A549 (cell line): Measurements from ENCODE around the gene CHRDL1. TPM values are rescaled to one million over a fixed set of nuclear protein-coding genes. Genes with fewer than 3 reads are reported as not detected.

Source experiments
- ATAC-seq, 2 experiments: fragments of 200-7000 bp in 1 of 2; fragments of >200 bp in 1 of 2; cut with Nextera tagmentation in 1 of 2; cut with Tn5 transposase in 1 of 2; 3 replicates each; pipeline versions ENCODE4 v1.8.0 to v1.9.1; 2018 to 2020; ENCODE audit warnings: mild to moderate bottlenecking in 1 of 2, moderate library complexity in 1 of 2
- CTCF ChIA-PET: fragments of 300-600 bp; sonication (Branson Sonifier 250); formaldehyde crosslinking; extraction: SDS; loops from one replicate; lab custom pipeline; 2021; ENCODE audit warnings: antibody characterized with exemption, inconsistent platforms; lab: Yijun Ruan, JAX
- POLR2A ChIA-PET: fragments of 350-600 bp; formaldehyde crosslinking; extraction: SDS; loops from one replicate; lab custom pipeline; 2021; ENCODE audit warnings: antibody characterized with exemption, inconsistent platforms; lab: Yijun Ruan, JAX
- DNase-seq, 2 experiments: peaks; one replicate each; pipeline versions ENCODE4 v3.0.0 to v3.0.0-alpha.2; 2011 to 2016; ENCODE audit warnings: low read depth in 1 of 2, low spot score in 1 of 2
- FAIRE-seq: peaks from 2 replicates; lab custom pipeline; 2011; peaks lifted over from hg19 to GRCh38; lab: Jason Lieb, UNC
- H3K27ac ChIP-seq, 2 experiments: fragments of >200 bp; sonication (Bioruptor Twin); formaldehyde crosslinking; 3 replicates each; pipeline ENCODE4 v1.5.1; 2016 to 2017
- H3K4me1 ChIP-seq: fragments of >200 bp; sonication (Bioruptor Twin); formaldehyde crosslinking; 3 replicates; pipeline ENCODE4 v1.6.1; 2016
- H3K4me2 ChIP-seq: fragments of >200 bp; sonication (Bioruptor Twin); formaldehyde crosslinking; 3 replicates; pipeline ENCODE4 v1.6.1; 2016
- H3K4me3 ChIP-seq: fragments of >200 bp; sonication (Bioruptor Twin); formaldehyde crosslinking; 3 replicates; pipeline ENCODE4 v1.5.1; 2016
- H3K9me3 ChIP-seq: fragments of >200 bp; sonication (Bioruptor Twin); formaldehyde crosslinking; 3 replicates; pipeline ENCODE4 v1.6.1; 2016
- BCL3 ChIP-seq: fragments of >200 bp; sonication (Bioruptor Twin); formaldehyde crosslinking; IDR thresholded peaks from 3 replicates; pipeline ENCODE4 v1.6.1; 2016
- CEBPB ChIP-seq, 2 experiments: fragments of >200 bp in 1 of 2; sonication (Bioruptor Twin) in 1 of 2; formaldehyde crosslinking in 1 of 2; IDR thresholded peaks; 2 replicates each; pipeline ENCODE4 v1.6.1; 2012 to 2016
- EHMT2 ChIP-seq: fragments of 200-600 bp; sonication (generic); IDR thresholded peaks from 2 replicates; pipeline ENCODE4 v1.6.1; 2016; ENCODE audit warnings: antibody characterized with exemption, low read depth, mild to moderate bottlenecking, moderate library complexity
- EP300 ChIP-seq, 2 experiments: fragments of >200 bp; sonication (Bioruptor Twin); formaldehyde crosslinking; IDR thresholded peaks; 2 replicates in 1 of 2; 3 replicates in 1 of 2; pipeline ENCODE4 v1.6.1; 2016 to 2017
- FOSL2 ChIP-seq, 2 experiments: fragments of 450-650 bp in 1 of 2; fragments of >200 bp in 1 of 2; sonication (Bioruptor Twin) in 1 of 2; formaldehyde crosslinking; IDR thresholded peaks; 2 replicates each; pipeline versions ENCODE4 v1.5.0 to v1.6.1; 2016 to 2020; ENCODE audit warnings: mild to moderate bottlenecking in 1 of 2, moderate library complexity in 1 of 2
- HDAC2 ChIP-seq: fragments of 200-600 bp; sonication (generic); IDR thresholded peaks from 2 replicates; pipeline ENCODE4 v1.6.1; 2016
- HES2 ChIP-seq: fragments of >200 bp; sonication (Bioruptor Twin); formaldehyde crosslinking; IDR thresholded peaks from 2 replicates; pipeline ENCODE4 v1.6.1; 2016
- HMGXB4 ChIP-seq: fragments of 250-450 bp; sonication (Bioruptor Pico); IDR thresholded peaks from 2 replicates; pipeline ENCODE4 v1.5.0; 2021; ENCODE audit warnings: mild to moderate bottlenecking, moderate library complexity, borderline replicate concordance
- JUN ChIP-seq, 2 experiments: fragments of >200 bp; sonication (Bioruptor Twin); formaldehyde crosslinking; IDR thresholded peaks; 2 replicates in 1 of 2; 3 replicates in 1 of 2; pipeline ENCODE4 v1.6.1; 2016 to 2017
- JUNB ChIP-seq: fragments of >200 bp; sonication (Bioruptor Twin); formaldehyde crosslinking; IDR thresholded peaks from 2 replicates; pipeline ENCODE4 v1.6.1; 2016
- KDM5A ChIP-seq: fragments of 200-600 bp; sonication (generic); IDR thresholded peaks from 2 replicates; pipeline ENCODE4 v1.6.1; 2016; ENCODE audit warnings: antibody characterized with exemption, mild to moderate bottlenecking
- MAX ChIP-seq: IDR thresholded peaks from 2 replicates; pipeline ENCODE4 v1.6.1; 2012
- MAZ ChIP-seq: fragments of 150-350 bp; IDR thresholded peaks from 2 replicates; pipeline ENCODE4 v1.6.1; 2014; ENCODE audit warnings: antibody characterized with exemption, low read depth, low read length, borderline replicate concordance
- MYC ChIP-seq: IDR thresholded peaks from 2 replicates; pipeline ENCODE4 v1.6.1; 2012; ENCODE audit warnings: mild to moderate bottlenecking, inconsistent platforms, low read length, improper control_type of control experiment, borderline replicate concordance
- NFE2L2 ChIP-seq: fragments of 150-350 bp; conservative IDR thresholded peaks from 2 replicates; pipeline ENCODE4 v1.6.1; 2014; ENCODE audit warnings: low read length
- PHF8 ChIP-seq: fragments of 200-600 bp; sonication (generic); IDR thresholded peaks from 2 replicates; pipeline ENCODE4 v1.6.1; 2016; ENCODE audit warnings: low read depth, mild to moderate bottlenecking, antibody characterized with exemption, moderate library complexity, borderline replicate concordance
- RAD21 ChIP-seq, 2 experiments: fragments of >200 bp in 1 of 2; sonication (Bioruptor Twin) in 1 of 2; formaldehyde crosslinking in 1 of 2; IDR thresholded peaks in 1 of 2; conservative IDR thresholded peaks in 1 of 2; 2 replicates in 1 of 2; 3 replicates in 1 of 2; pipeline ENCODE4 v1.6.1; 2012 to 2018; ENCODE audit warnings: inconsistent platforms in 1 of 2
- RCOR1 ChIP-seq: fragments of 150-350 bp; IDR thresholded peaks from 2 replicates; pipeline ENCODE4 v1.6.1; 2014; ENCODE audit warnings: antibody characterized with exemption, low read length, low read depth
- REST ChIP-seq: fragments of 200-600 bp; sonication (generic); IDR thresholded peaks from 2 replicates; pipeline ENCODE4 v1.6.1; 2016; ENCODE audit warnings: antibody characterized with exemption, mild to moderate bottlenecking, moderate library complexity
- SMC3 ChIP-seq: fragments of >200 bp; sonication (Bioruptor Twin); formaldehyde crosslinking; IDR thresholded peaks from 3 replicates; pipeline ENCODE4 v1.6.1; 2018; ENCODE audit warnings: inconsistent platforms
- TP53 ChIP-seq: fragments of 250-450 bp; sonication (Bioruptor Pico); IDR thresholded peaks from 2 replicates; pipeline ENCODE4 v1.5.0; 2021; ENCODE audit warnings: mild to moderate bottlenecking, moderate library complexity
- ZFP36 ChIP-seq: fragments of 450-650 bp; IDR thresholded peaks from 2 replicates; pipeline ENCODE4 v1.6.1; 2014; ENCODE audit warnings: borderline replicate concordance; ENCODE audit not compliant: partially characterized antibody
- WGBS: methylation state at CpG from one replicate; pipeline ENCODE4 v1.1.6; 2017; ENCODE audit errors: missing lambda C conversion rate; 5-methylcytosine and 5-hydroxymethylcytosine counted together
- polyA plus RNA-seq, 4 experiments: library from polyadenylated mRNA; depleted of rRNA in 3 of 4; stranded (reverse); fragments of >200 nt; fragmentation: RNase III in 1 of 4; extraction: RNeasy Plus Mini Kit Qiagen cat#74134 plus additional on column Dnase treatment in 1 of 4; gene quantifications; 2 replicates in 3 of 4; 3 replicates in 1 of 4; pipeline ENCODE4 v1.2.3, GENCODE V29; 2011 to 2017

The CHRDL1 gene
- polyA plus RNA-seq, 2 of the 4 experiments (the other 2 are of a cell fraction), result not detected

- TF ChIP-seq KDM5A, result no peak
Observed at GRCh38 chrX:110713666-110714065, 82.0 kb downstream of the CHRDL1 start (continued).

- no peak for TF ChIP-seq EP300 (IDR thresholded peaks at IDR 0.05)
- no peak for TF ChIP-seq PHF8
- TF ChIP-seq TP53 (CRISPR knock-in tag), result no peak
- no peak for TF ChIP-seq MYC
- TF ChIP-seq RCOR1, result no peak
- no peak for TF ChIP-seq CEBPB (IDR thresholded peaks at IDR 0.05)
- TF ChIP-seq REST, result no peak
- TF ChIP-seq HMGXB4 (CRISPR knock-in tag), result no peak
- TF ChIP-seq MAX, result no peak
- no peak for TF ChIP-seq ZFP36
- no peak for TF ChIP-seq MAZ
- TF ChIP-seq EHMT2, result no peak
- no peak for TF ChIP-seq RAD21 (conservative IDR thresholded peaks at IDR 0.05 in 1 of 2, IDR thresholded peaks at IDR 0.05 in 1 of 2)
- TF ChIP-seq SMC3, result no peak
- no peak for TF ChIP-seq HES2
- H3K4me2 ChIP-seq, result no peak overlapping the region
- DNase-seq (no peak), ATAC-seq (no peak), FAIRE-seq (no peak)
- 0% methylated on average over 2 of the region's 2 CpGs for WGBS
- ChIA-PET CTCF (interaction anchor here (1.3 kb wide), 1 partner anchor 14 kb away, joined by 3 read pairs; no protein-coding TSS in a partner anchor), POLR2A (no interaction called here)
- H3K27ac ChIP-seq, result no peak overlapping the region
- H3K4me3 ChIP-seq, result no peak overlapping the region
- no peaks in the 10 kb centered on the region for H3K9me3 ChIP-seq
- H3K4me1 ChIP-seq, result no peaks in the 10 kb centered on the region
Observed at GRCh38 chrX:110706446-110706845, 89.2 kb downstream of the CHRDL1 start.

- POLR2A ChIA-PET, result no interaction called here
- FAIRE-seq, result peak; percentile 70
Observed at GRCh38 chrX:110703641-110704040, 92.0 kb downstream of the CHRDL1 start.

More at GRCh38 chrX:110703641-110704040, 92.0 kb downstream of the CHRDL1 start:
- DNase-seq, result no peak
- TF ChIP-seq JUN (IDR thresholded peaks at IDR 0.05) (no peak), BCL3 (no peak), FOSL2 (IDR thresholded peaks at IDR 0.05) (no peak), FOSL2 (CRISPR knock-in tag; IDR thresholded peaks at IDR 0.05) (no peak), MAX (no peak), HDAC2 (no peak), NFE2L2 (no peak), JUNB (no peak)
- H3K4me3 ChIP-seq, result no peak overlapping the region
- no peak overlapping the region for H3K4me2 ChIP-seq
- H3K9me3 ChIP-seq, result no peaks in the 10 kb centered on the region
- CTCF ChIA-PET, result no interaction called here
- WGBS, result 0% methylated on average over 4 of the region's 4 CpGs
- H3K4me1 ChIP-seq, result no peaks in the 10 kb centered on the region
- no peak overlapping the region for H3K27ac ChIP-seq
- no peak for ATAC-seq
